Activated CD4-positive, alpha-beta T cell treated with anti-CD3 and anti-CD28 coated beads, Interleukin-2, amount 50 U/mL, for 48 hours (primary cell): ENCODE results near the gene TPPP.

Experiments used
- DNase-seq, 2 experiments: peaks; one replicate each; pipeline ENCODE4 v3.0.0-alpha.2; 2020

The TPPP gene

GRCh38 chr5:676699-677076 lies 16.5 kb downstream of the TPPP start:
- no peak for DNase-seq

GRCh38 chr5:675871-676698 lies 17.1 kb downstream of the TPPP start:
- DNase-seq = no peak

- DNase-seq = no peak
Measured at GRCh38 chr5:675111-675870, 17.9 kb downstream of the TPPP start.

- no peak for DNase-seq
Measured at GRCh38 chr5:674630-675011, 18.5 kb downstream of the TPPP start.

GRCh38 chr5:673831-674629 lies 19.1 kb downstream of the TPPP start:
- DNase-seq = no peak

GRCh38 chr5:673161-673830 lies 19.9 kb downstream of the TPPP start:
- DNase-seq = no peak

GRCh38 chr5:672329-673160 lies 20.6 kb downstream of the TPPP start:
- peak; percentile 55 to 60 for DNase-seq

GRCh38 chr5:671459-672328 lies 21.5 kb downstream of the TPPP start:
- DNase-seq = peak; percentile 70 to 76

GRCh38 chr5:670396-671270 lies 22.5 kb downstream of the TPPP start:
- DNase-seq = no peak

GRCh38 chr5:669842-670395 lies 23.2 kb downstream of the TPPP start:
- no peak for DNase-seq

- DNase-seq = peak in 1 of 2 experiments; percentile 41
Measured at GRCh38 chr5:669111-669841, 23.9 kb downstream of the TPPP start.

- DNase-seq = no peak
Measured at GRCh38 chr5:668283-668995, 24.7 kb downstream of the TPPP start.

GRCh38 chr5:666816-667498 lies 26.2 kb downstream of the TPPP start:
- DNase-seq = no peak

- no peak for DNase-seq
Measured at GRCh38 chr5:665956-666711, 27.0 kb downstream of the TPPP start.

GRCh38 chr5:665541-665955 lies 27.6 kb downstream of the TPPP start:
- no peak for DNase-seq

GRCh38 chr5:664994-665360 lies 28.2 kb downstream of the TPPP start:
- DNase-seq = no peak
